Diencephalon (tissue), 1 donor: ENCODE measurements around the gene GJB4. TPM values are rescaled to one million over a fixed set of nuclear protein-coding genes. Genes with fewer than 3 reads are reported as not detected.

ENCODE experiments used
- total RNA-seq: library from RNA; depleted of rRNA; stranded (reverse); fragments of >200 nt; gene quantifications from one replicate; pipeline ENCODE4 v1.2.3, GENCODE V29; 2014

GJB4 gene
- total RNA-seq, result not detected

GRCh38 chr1:34759503-34760357 is at the start of gene GJB4:
GJB4 (plus strand) TSS chr1:34759740; CDS start chr1:34761255, 1,515 bp downstream.

GRCh38 chr1:34754964-34755637 is 4.4 kb upstream of the GJB4 start, which contains the start of gene GJB5:
GJB5 (plus strand) TSS chr1:34755047; CDS start chr1:34757331, 2,284 bp downstream.

GRCh38 chr1:34781071-34781843 is 21.7 kb downstream of the GJB4 start, which contains the start of gene GJB3:
GJB3 (plus strand) TSS chr1:34781214; CDS start chr1:34784763, 3,549 bp downstream.

GRCh38 chr1:34792868-34793727 is 33.6 kb downstream of the GJB4 start, which contains the start of gene GJA4:
GJA4 (plus strand) TSS chr1:34792999; CDS start chr1:34794214, 1,215 bp downstream.

Other genes with a start within 250 kb of the GJB4 start
- gene GJB5, start 4.7 kb upstream of the GJB4 start, total RNA-seq, result not detected
- gene GJB3, start 21.5 kb downstream of the GJB4 start, total RNA-seq, result not detected
- gene GJA4, start 33.3 kb downstream of the GJB4 start, total RNA-seq, result 3.9 TPM
- gene SMIM12, start 100.0 kb downstream of the GJB4 start, total RNA-seq, result 14.3 TPM
- 23.8 TPM for gene DLGAP3, start 169.9 kb downstream of the GJB4 start, total RNA-seq
- gene TMEM35B, start 225.6 kb downstream of the GJB4 start, total RNA-seq, result 7.8 TPM